ENCODE results near the gene ATP10B. TPM values are rescaled to one million over a fixed set of nuclear protein-coding genes. Genes with fewer than 3 reads are reported as not detected.

The ATP10B gene
- total RNA-seq, 1 experiment from 2014 or later: 0.11 TPM

DNA sequence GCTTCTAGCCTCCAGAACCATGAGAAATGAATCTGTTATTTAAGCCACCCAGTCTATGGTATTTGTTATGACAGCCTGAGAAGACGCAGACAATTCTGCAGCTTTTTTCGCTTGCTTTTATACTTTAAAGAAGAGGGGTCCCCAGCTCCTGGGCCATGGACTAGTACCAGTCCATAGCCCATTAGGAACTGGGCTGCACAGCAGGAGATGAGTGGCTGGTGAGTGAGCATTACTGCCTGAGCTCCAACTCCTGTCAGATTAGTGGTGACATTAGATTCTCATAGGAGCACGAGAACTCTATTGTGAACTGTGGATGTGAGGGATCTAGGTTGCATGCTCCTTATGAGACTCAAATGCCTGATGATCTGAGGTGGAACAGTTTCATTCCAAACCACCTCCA, 278.7 kb downstream of the ATP10B start (continued):
- TF ChIP-seq, protein P1, sequence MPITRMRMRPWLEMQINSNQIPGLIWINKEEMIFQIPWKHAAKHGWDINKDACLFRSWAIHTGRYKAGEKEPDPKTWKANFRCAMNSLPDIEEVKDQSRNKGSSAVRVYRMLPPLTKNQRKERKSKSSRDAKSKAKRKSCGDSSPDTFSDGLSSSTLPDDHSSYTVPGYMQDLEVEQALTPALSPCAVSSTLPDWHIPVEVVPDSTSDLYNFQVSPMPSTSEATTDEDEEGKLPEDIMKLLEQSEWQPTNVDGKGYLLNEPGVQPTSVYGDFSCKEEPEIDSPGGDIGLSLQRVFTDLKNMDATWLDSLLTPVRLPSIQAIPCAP (CRISPR knock-in tag; IDR thresholded peaks at IDR 0.05): no peak
- TF ChIP-seq ZNF219 (CRISPR knock-in tag; IDR thresholded peaks at IDR 0.05; ENCODE audit: borderline replicate concordance) (no peak), ETV6 (CRISPR knock-in tag; IDR thresholded peaks at IDR 0.05) (no peak), ELF4 (CRISPR knock-in tag; IDR thresholded peaks at IDR 0.05; ENCODE audit: low read depth) (no peak)
- TF ChIP-seq, protein P2, sequence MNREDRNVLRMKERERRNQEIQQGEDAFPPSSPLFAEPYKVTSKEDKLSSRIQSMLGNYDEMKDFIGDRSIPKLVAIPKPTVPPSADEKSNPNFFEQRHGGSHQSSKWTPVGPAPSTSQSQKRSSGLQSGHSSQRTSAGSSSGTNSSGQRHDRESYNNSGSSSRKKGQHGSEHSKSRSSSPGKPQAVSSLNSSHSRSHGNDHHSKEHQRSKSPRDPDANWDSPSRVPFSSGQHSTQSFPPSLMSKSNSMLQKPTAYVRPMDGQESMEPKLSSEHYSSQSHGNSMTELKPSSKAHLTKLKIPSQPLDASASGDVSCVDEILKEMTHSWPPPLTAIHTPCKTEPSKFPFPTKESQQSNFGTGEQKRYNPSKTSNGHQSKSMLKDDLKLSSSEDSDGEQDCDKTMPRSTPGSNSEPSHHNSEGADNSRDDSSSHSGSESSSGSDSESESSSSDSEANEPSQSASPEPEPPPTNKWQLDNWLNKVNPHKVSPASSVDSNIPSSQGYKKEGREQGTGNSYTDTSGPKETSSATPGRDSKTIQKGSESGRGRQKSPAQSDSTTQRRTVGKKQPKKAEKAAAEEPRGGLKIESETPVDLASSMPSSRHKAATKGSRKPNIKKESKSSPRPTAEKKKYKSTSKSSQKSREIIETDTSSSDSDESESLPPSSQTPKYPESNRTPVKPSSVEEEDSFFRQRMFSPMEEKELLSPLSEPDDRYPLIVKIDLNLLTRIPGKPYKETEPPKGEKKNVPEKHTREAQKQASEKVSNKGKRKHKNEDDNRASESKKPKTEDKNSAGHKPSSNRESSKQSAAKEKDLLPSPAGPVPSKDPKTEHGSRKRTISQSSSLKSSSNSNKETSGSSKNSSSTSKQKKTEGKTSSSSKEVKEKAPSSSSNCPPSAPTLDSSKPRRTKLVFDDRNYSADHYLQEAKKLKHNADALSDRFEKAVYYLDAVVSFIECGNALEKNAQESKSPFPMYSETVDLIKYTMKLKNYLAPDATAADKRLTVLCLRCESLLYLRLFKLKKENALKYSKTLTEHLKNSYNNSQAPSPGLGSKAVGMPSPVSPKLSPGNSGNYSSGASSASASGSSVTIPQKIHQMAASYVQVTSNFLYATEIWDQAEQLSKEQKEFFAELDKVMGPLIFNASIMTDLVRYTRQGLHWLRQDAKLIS (CRISPR knock-in tag; IDR thresholded peaks at IDR 0.05; ENCODE audit: borderline replicate concordance): no peak

DNA sequence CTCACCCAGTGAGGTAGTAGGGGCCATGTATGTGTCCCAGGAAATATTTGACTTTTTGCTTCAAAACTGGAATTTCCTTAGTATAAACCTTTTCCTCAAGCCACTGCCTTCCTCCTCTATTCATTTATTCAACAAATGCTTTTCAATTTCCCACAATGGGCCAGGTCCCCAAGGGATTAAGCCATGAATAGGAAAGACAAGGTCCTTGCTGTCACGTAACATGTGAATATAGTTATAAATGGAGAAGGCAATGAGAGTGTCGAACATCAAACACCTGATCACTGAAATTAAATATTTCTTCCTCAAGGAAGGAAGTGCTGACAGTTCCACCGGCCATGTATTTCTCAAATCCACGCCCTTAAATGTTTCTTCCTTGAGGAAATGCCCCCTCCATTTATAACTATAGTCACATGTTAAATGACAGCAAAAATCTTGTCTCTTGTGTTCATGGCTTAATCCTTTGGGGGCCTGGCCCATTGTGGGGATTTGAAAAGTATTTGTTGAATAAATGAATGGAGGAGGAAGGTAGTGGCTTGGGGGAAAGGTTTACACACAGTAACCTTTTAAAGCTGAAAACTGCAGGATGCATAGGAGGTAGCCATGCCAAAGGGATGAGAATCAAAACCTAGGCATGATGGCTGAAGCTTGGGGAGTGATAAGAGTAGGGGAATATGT, 284.8 kb downstream of the ATP10B start:
- H3K9me3 Mint-ChIP-seq: no peaks in the 10 kb centered on the region
- DNase-seq (ENCODE audit: low spot score) (no peak), ATAC-seq (no peak)
- no peak overlapping the region for H3K27ac Mint-ChIP-seq
- no peaks in the 10 kb centered on the region for H3K4me1 Mint-ChIP-seq
- CTCF ChIA-PET: no interaction called here
- TF ChIP-seq FOXP1 (CRISPR knock-in tag; IDR thresholded peaks at IDR 0.05; ENCODE audit: borderline replicate concordance) (no peak), TEAD1 (CRISPR knock-in tag; IDR thresholded peaks at IDR 0.05) (no peak), ZNF423 (CRISPR knock-in tag; IDR thresholded peaks at IDR 0.05) (no peak)
- TF ChIP-seq, protein P3, sequence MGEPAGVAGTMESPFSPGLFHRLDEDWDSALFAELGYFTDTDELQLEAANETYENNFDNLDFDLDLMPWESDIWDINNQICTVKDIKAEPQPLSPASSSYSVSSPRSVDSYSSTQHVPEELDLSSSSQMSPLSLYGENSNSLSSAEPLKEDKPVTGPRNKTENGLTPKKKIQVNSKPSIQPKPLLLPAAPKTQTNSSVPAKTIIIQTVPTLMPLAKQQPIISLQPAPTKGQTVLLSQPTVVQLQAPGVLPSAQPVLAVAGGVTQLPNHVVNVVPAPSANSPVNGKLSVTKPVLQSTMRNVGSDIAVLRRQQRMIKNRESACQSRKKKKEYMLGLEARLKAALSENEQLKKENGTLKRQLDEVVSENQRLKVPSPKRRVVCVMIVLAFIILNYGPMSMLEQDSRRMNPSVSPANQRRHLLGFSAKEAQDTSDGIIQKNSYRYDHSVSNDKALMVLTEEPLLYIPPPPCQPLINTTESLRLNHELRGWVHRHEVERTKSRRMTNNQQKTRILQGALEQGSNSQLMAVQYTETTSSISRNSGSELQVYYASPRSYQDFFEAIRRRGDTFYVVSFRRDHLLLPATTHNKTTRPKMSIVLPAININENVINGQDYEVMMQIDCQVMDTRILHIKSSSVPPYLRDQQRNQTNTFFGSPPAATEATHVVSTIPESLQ (CRISPR knock-in tag; IDR thresholded peaks at IDR 0.05): no peak
- TF ChIP-seq, protein P1 (CRISPR knock-in tag; IDR thresholded peaks at IDR 0.05): no peak
- TF ChIP-seq, protein P4, sequence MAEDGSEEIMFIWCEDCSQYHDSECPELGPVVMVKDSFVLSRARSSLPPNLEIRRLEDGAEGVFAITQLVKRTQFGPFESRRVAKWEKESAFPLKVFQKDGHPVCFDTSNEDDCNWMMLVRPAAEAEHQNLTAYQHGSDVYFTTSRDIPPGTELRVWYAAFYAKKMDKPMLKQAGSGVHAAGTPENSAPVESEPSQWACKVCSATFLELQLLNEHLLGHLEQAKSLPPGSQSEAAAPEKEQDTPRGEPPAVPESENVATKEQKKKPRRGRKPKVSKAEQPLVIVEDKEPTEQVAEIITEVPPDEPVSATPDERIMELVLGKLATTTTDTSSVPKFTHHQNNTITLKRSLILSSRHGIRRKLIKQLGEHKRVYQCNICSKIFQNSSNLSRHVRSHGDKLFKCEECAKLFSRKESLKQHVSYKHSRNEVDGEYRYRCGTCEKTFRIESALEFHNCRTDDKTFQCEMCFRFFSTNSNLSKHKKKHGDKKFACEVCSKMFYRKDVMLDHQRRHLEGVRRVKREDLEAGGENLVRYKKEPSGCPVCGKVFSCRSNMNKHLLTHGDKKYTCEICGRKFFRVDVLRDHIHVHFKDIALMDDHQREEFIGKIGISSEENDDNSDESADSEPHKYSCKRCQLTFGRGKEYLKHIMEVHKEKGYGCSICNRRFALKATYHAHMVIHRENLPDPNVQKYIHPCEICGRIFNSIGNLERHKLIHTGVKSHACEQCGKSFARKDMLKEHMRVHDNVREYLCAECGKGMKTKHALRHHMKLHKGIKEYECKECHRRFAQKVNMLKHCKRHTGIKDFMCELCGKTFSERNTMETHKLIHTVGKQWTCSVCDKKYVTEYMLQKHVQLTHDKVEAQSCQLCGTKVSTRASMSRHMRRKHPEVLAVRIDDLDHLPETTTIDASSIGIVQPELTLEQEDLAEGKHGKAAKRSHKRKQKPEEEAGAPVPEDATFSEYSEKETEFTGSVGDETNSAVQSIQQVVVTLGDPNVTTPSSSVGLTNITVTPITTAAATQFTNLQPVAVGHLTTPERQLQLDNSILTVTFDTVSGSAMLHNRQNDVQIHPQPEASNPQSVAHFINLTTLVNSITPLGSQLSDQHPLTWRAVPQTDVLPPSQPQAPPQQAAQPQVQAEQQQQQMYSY (CRISPR knock-in tag; IDR thresholded peaks at IDR 0.05): no peak
- TF ChIP-seq, protein P5, sequence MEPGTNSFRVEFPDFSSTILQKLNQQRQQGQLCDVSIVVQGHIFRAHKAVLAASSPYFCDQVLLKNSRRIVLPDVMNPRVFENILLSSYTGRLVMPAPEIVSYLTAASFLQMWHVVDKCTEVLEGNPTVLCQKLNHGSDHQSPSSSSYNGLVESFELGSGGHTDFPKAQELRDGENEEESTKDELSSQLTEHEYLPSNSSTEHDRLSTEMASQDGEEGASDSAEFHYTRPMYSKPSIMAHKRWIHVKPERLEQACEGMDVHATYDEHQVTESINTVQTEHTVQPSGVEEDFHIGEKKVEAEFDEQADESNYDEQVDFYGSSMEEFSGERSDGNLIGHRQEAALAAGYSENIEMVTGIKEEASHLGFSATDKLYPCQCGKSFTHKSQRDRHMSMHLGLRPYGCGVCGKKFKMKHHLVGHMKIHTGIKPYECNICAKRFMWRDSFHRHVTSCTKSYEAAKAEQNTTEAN (CRISPR knock-in tag; IDR thresholded peaks at IDR 0.05): no peak
- no peak overlapping the region for H3K4me3 Mint-ChIP-seq
- H3K36me3 Mint-ChIP-seq: no peaks in the 10 kb centered on the region
- no peaks in the 10 kb centered on the region for H3K27me3 Mint-ChIP-seq (ENCODE audit: low read depth)
- POLR2A ChIA-PET: no interaction called here

Data from WTC11 (cell line).